ENCODE measurements around the gene TRPC6.
A peak's percentile ranks its signal among the peaks of the same experiment; 100 is the strongest.

DNA sequence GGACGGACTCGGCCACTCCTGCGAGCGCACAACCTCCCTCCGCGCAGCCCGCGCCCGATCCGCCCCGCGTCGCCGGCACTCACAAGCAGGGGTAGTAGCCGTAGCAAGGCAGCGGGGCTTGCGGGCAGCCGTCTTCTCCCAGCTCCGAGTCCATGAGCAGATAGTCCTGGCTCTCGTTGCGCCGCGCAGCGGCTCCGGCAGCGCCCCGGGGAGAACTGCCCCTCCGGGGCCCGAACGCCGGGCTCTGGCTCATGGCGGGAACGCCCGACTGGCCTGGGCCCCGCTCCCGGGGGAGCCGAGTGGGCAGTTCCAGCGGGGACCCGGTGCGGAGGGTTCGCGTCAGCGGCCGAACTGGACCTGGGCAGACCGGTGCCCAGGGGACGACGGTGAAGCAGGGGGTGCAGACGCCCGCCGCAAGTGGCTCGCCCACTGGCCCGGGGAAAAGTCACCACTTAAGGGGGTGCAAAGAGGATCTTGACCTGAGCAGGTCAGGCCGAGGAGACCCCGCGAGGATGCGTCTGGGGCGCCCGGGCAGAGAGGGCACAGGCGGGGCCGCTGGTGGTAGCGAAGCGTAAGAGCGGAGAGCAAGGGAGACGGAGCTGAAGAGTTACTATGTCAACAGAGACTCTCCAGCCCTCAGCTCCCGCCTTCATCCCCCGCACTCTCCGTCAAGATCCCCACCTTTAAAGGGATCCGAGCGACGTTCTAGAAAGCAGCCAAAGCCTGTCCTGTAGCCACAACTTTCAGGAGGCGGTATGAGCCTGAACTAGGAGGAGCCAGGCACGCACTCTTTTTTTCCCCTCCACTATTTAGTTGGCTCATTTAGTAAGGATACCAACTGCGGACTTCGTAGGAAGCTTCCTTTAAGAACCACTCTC, at the start of gene TRPC6:
- TF ChIP-seq NR1H2 (CRISPR knock-in tag; IDR thresholded peaks at IDR 0.05) (no peak), TEAD4 (CRISPR knock-in tag; IDR thresholded peaks at IDR 0.05) (no peak), NFATC4 (CRISPR knock-in tag; IDR thresholded peaks at IDR 0.05) (no peak), CREM (CRISPR knock-in tag; IDR thresholded peaks at IDR 0.05) (no peak), SP1 (CRISPR knock-in tag; conservative IDR thresholded peaks at IDR 0.05) (peak; percentile 37; the same call in 1 of the 2 replicates), ELF4 (CRISPR knock-in tag; IDR thresholded peaks at IDR 0.05; ENCODE audit: low read depth) (no peak), FOXJ3 (CRISPR knock-in tag; IDR thresholded peaks at IDR 0.05; ENCODE audit: borderline replicate concordance) (no peak), ZNF121 (CRISPR knock-in tag; IDR thresholded peaks at IDR 0.05) (no peak)
- TF ChIP-seq, protein P1, sequence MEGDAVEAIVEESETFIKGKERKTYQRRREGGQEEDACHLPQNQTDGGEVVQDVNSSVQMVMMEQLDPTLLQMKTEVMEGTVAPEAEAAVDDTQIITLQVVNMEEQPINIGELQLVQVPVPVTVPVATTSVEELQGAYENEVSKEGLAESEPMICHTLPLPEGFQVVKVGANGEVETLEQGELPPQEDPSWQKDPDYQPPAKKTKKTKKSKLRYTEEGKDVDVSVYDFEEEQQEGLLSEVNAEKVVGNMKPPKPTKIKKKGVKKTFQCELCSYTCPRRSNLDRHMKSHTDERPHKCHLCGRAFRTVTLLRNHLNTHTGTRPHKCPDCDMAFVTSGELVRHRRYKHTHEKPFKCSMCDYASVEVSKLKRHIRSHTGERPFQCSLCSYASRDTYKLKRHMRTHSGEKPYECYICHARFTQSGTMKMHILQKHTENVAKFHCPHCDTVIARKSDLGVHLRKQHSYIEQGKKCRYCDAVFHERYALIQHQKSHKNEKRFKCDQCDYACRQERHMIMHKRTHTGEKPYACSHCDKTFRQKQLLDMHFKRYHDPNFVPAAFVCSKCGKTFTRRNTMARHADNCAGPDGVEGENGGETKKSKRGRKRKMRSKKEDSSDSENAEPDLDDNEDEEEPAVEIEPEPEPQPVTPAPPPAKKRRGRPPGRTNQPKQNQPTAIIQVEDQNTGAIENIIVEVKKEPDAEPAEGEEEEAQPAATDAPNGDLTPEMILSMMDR (IDR thresholded peaks at IDR 0.05) = no peak
- TF ChIP-seq, protein P2, sequence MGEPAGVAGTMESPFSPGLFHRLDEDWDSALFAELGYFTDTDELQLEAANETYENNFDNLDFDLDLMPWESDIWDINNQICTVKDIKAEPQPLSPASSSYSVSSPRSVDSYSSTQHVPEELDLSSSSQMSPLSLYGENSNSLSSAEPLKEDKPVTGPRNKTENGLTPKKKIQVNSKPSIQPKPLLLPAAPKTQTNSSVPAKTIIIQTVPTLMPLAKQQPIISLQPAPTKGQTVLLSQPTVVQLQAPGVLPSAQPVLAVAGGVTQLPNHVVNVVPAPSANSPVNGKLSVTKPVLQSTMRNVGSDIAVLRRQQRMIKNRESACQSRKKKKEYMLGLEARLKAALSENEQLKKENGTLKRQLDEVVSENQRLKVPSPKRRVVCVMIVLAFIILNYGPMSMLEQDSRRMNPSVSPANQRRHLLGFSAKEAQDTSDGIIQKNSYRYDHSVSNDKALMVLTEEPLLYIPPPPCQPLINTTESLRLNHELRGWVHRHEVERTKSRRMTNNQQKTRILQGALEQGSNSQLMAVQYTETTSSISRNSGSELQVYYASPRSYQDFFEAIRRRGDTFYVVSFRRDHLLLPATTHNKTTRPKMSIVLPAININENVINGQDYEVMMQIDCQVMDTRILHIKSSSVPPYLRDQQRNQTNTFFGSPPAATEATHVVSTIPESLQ (CRISPR knock-in tag; IDR thresholded peaks at IDR 0.05) = no peak
- TF ChIP-seq, protein P3, sequence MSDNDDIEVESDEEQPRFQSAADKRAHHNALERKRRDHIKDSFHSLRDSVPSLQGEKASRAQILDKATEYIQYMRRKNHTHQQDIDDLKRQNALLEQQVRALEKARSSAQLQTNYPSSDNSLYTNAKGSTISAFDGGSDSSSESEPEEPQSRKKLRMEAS (CRISPR knock-in tag; IDR thresholded peaks at IDR 0.05) = no peak

Data from WTC11 (cell line).